ENCODE data around the gene GIMAP5.

The GIMAP5 gene

DNA sequence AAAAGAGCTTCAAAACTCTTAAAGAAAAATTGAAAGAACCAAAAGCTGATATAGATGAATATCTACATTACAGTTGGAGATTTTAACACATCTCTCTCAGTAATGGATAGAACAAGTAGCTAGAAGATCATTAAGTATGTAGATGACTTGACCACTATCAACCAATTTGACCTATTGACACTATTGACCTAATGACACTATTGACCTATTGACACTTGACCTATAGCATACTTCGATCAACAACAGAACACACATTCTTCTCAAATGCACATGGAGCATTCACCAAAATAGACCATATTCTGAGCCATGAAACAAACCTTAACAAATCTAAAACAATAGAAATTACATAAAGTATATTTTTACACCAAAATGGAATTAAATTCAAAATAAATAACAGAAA, 22.3 kb downstream of the GIMAP5 start:
- in situ Hi-C loops (cut with MboI; ENCODE audit: low sequenced_read_pairs) = no loop called here

DNA sequence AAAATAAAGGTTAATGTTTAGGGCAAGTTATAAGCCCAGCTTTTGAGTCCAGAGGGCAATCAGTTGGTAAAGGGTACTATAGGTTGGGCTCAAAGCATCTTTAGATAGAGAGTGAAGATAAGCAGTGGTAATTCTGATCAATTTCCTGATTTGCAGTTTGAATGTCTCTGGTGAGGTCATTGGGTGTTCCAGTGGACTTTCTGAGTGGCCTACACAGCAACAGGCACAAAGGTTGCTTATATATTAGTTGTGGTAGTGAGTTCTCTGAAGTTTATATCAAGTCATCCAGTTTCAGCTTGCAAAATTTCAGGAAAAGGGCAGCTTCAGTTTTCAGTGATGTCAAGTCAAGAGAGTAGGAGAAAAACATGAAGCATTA, 29.1 kb downstream of the GIMAP5 start:
- in situ Hi-C loops (cut with MboI; ENCODE audit: low sequenced_read_pairs) = no loop called here

DNA sequence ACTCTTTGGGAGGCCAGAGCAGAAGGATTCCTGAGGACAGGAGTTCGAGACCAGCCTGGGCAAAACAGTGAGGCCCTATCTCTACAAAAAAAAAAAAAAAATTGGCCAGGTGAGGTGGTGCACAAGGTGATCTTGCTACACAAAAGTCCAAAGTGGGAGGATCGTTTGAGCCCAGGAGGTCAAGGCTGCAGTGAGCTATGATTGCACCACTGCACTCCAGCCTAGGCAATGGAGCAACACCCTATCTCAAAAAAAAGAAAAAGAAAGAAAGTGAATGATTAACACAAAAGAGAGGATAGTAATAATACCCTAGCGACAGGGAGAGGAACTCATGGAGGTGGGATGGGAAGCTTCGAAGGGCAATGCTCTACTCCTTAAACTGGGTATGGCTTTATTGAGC, 32.5 kb downstream of the GIMAP5 start:
- in situ Hi-C loops (cut with MboI; ENCODE audit: low sequenced_read_pairs) = loop anchor here (10.0 kb wide), 1 partner anchor 215 kb away; no protein-coding TSS in a partner anchor

DNA sequence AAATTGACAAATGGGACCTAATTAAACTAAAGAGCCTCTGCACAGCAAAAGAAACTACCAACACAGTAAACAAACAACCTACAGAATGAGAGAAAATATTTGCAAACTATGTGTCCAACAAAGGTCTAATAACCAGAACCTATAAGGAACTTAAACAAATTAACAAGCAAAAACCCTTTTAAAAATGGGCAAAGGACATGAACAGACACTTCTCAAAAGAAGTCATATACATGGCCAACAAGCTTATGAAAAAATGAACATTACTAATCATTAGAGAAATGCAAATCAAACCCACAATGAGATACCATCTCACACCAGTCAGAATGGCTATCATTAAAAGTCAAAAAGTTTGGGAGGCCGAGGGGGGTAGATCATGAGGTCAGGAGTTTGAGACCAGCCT, 36.9 kb downstream of the GIMAP5 start:
- in situ Hi-C loops (cut with MboI; ENCODE audit: low sequenced_read_pairs) = loop anchor here (10.0 kb wide), 1 partner anchor 211 kb away; no protein-coding TSS in a partner anchor

DNA sequence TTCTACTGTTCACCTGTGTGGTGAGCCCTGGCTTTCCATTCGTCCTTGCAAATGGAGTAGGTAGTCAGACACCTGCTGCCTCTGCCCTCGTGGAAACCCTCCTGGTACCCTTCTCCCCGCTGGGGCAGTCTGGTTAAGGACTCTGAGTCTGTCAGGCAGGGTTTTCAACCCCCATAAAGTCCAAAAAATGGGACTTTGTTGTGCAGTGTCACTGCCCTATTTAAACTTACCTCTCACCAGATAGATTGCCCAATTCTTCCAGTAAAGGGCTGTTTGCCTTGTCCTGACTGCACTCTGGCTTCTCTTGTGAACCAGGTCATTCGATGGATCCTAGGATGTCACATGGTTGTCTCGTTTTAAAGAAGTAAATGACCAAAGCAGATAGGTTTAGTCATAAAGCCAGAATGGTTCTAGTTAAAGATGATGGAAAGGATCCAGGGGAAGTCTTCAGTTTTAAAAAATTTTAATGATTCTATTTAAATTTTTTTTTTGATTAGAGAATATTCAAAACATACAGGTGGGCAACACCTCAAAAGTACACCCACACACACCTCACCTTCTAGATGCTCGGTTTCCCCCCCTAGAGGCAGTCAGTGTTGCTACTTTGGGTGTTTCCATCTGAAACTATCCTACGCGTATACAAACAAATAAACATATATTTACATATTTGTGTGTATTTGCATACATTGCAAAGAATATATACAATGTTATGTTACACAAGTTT, 41.0 kb downstream of the GIMAP5 start:
- in situ Hi-C loops (cut with MboI; ENCODE audit: low sequenced_read_pairs) = loop anchor here (10.0 kb wide), 1 partner anchor 207 kb away; no protein-coding TSS in a partner anchor

DNA sequence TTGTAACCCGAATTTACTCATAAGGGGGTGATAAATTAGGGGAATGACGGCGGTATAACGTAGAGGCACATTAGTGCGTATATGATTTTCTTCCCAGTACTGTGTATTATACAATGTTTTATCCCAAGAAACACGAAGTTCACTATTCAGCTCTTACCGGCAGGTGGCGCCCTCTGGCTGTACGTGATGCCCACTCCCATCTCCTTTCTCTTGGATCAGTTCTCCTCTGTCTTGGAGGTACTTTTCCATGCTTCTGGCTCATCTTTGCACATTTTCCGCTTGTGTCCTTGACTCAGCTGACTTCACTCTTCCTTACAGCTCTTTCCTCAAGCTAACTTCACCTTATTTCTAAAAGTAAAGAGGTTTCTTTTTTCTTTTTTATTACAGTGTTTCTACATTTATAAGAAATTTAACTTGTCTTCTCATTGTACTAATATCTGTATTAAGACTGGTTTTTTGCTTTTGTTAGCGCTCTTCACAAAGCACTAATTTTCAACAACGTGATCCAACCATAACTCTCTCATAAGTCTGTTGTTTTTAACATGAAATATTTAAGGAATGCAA, 41.6 kb downstream of the GIMAP5 start:
- in situ Hi-C loops (cut with MboI; ENCODE audit: low sequenced_read_pairs) = loop anchor here (10.0 kb wide), 1 partner anchor 206 kb away; no protein-coding TSS in a partner anchor

DNA sequence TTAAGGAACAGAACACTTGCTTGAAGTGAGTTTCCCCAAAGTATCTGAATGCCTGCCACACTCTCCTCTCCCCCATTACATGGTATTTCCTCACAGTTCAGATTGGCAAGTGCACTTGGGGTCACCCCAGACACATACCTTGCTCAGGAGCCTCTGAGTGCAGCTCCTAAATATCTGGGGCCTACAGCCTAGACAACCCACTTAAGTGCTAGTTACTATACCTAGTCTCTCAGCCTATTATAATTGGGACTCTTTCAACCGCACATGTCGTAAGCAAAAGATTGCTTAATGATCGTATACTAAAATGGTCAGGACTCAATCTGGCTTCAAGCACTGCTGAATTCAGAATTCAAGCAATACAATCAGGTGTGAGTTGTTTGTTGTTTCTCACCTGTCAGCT, 43.1 kb downstream of the GIMAP5 start:
- in situ Hi-C loops (cut with MboI; ENCODE audit: low sequenced_read_pairs) = loop anchor here (10.0 kb wide), 1 partner anchor 95 kb away; no protein-coding TSS in a partner anchor

DNA sequence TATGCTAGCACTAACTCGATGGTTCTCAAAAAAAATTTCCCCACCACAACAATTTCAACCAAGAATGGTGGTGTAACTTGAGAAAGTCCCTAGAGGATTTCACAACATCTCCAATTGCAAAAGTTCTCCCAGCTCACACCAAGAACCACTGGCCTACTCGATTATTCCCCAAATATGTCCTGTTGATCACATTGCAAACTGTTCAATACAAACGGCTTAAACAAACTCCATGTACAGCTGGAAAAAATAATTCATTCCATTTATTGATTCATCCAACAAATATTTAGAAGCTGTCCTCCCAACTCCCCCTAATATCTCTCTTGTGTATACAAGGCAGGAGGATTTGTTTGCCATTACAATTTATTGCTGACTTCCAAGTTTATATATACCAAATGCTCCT, 43.9 kb downstream of the GIMAP5 start:
- in situ Hi-C loops (cut with MboI; ENCODE audit: low sequenced_read_pairs) = loop anchor here (10.0 kb wide), 1 partner anchor 94 kb away; no protein-coding TSS in a partner anchor

DNA sequence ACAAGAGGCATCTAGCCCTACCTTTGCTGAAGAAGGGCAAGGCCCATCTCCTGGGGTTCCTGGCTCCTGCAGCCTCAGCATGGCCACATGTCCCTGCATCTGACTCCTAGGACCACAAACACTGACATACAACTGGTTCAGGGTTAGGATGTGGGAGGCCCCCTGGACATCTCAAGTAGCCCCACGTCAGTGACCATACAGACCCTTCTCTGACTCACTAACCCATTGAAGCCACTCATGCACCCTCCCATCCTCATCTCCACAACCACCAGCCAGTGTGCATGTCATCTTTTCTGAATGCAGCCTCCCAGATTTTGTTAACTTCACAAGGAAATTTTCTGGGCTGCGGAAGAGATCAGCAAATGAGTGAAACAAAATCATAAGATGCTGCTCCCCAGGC, 44.7 kb downstream of the GIMAP5 start:
- in situ Hi-C loops (cut with MboI; ENCODE audit: low sequenced_read_pairs) = loop anchor here (10.0 kb wide), 1 partner anchor 93 kb away; no protein-coding TSS in a partner anchor

DNA sequence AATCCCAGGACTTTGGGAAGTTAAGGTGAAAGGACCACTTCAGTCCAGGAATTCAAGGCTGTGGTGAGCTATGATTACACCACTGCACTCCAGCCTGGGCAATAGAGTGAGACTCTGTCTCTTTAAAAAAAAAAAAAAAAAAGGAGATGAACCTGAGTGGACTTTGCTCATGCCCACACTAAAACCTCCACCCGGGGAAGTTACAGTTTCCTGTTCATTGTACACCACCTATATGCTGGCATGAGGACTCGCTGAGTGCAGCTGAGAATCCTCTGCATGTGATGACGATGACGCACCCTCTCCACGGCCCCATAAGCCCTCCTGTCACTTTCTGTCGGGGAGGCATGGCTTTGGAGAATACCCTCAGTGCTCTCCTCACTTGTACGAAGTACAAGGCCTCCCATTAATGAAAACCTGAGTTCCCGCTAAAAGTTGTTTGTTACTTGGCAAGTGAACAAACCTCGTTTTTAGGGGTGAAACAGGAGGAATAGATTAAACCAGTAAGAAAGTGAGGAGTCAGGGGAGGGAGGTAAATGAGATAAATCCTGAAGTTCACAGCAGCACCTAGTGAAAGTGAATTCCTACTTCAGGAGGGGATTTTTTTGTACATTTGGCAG, 47.0 kb downstream of the GIMAP5 start:
- in situ Hi-C loops (cut with MboI; ENCODE audit: low sequenced_read_pairs) = loop anchor here (10.0 kb wide), 1 partner anchor 91 kb away; no protein-coding TSS in a partner anchor

DNA sequence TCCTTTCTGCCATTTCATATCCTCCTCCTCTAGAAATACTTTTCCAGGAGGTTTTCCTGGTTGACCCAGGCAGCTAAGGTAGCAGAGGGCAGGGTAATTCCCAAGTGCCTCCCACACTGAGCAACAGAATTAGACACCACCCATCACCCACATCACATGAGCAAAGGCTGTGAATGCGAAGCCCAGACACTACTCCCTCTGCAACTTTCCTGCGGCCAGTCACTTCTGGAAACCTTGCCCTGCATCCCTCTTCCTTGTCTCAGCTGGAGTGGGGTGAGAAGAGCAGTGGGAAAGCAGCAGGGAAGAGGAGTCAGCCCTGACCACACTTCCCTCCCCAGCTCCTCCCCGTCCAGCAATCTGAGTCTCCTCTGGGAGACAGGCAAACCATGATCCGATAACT, 47.7 kb downstream of the GIMAP5 start:
- in situ Hi-C loops (cut with MboI; ENCODE audit: low sequenced_read_pairs) = loop anchor here (10.0 kb wide), 1 partner anchor 90 kb away; no protein-coding TSS in a partner anchor

DNA sequence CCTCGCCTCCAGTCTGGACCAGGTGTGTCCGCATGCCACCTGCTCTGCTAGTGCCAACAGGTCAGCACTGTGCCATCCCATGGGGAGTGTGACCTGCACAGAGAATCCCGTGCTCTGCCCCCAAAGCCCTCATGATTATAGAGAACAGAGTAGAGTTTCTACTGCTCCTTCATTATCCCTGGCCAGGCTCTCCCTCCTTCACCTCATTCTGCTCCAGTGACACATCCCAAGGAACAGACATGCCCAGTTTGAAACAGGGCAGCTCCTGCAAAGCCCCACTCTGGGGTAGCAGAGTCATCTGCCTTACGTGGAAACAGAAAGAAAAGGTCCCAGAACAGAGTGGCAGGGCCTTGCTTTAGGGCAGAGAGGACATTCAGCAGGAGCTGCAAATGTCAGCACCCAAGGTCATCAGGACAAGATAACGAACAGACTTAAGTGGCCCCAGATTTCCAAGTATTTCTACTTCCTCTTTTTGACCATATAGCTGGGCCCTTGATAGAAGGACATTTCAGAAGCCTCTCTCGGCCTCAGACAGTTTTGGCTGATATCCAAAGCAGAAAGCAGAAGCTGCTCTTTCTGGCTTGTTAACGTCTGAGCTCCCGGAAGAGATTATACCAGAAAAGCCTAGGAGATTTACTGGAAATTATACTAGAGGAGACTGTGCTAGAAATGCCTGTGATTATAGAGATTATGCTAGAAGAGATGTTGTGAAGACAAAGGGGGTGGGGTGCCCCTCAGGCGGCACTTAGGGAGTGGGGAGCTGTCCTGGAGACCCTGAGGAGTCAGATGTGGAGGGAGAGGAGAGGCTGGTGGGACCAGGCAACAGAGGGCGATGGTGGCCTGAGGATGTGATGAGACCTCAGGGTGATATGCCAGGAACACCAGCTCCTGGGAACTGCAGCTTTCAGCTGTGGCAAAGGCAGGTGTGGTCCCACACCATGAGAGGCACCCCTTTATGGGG, 50.4 kb downstream of the GIMAP5 start:
- in situ Hi-C loops (cut with MboI; ENCODE audit: low sequenced_read_pairs) = loop anchor here (10.0 kb wide), 1 partner anchor 87 kb away; no protein-coding TSS in a partner anchor

DNA sequence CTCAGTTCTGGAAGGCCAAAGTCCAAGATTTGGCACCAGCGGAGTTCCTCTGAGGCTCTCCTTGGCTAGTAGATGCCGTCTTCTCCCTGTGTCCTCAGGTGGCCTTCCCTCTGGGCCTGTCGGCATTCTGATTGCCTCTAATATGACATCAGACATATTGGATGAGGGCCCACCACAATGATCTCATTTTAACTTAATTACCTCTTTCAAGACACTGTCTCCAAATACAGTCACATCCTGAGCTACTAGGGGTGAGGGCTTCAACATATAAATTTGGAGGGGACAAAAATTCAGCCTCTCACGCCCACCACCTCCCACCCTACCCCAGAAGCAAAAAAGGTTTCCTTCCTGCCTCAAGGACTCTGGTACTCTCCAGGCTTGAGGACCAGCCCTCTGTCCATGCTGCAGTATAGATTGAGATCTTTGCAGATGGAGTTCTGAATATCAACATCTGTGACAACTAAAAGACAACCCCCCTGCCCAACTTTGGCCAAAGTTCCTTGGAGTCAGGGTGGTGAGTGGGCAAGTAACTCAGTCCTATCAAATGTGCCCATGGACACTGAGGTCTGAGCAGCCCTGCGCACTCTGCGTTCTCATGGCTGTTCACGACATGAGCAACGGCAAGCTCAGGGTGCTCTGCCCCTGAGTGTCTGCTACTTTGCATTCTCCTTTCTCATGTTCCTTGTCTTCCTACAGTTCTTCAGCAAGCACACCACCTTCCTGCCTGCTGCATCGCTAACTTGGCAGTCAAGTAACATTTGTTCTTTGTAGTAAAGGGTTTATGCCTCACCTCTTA, 51.5 kb downstream of the GIMAP5 start:
- in situ Hi-C loops (cut with MboI; ENCODE audit: low sequenced_read_pairs) = loop anchor here (10.0 kb wide), 1 partner anchor 86 kb away; no protein-coding TSS in a partner anchor

DNA sequence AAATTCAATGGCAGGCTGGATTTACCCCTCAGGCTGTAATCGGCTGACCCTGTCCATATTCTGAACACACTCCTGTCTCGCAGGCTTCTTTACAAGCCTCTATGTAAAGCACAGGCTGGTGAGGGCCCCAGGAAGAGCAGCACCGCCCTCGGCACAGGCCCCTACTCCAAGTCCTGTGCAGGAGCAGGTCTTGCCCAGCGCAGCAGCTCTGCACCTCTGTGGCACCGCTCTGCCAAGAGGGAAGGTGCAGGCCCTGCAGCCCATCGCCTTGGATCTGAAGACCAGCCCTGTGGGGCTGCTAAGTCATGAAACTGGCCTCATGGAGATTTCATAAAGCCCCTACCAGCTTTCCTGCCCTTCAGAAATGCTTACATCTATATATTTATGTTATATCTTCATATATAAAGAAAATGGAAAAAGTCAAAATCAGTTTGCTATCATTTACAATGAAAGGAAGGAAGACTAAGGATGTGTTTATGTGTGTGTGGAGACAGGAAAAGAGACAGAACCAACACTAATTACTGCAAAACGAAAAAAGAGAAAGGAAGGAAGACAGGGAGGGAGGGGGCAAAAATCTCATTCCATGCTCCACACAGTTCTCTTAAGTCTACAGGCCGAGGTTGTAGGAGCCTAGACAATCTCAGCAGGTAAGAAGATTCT, 53.3 kb downstream of the GIMAP5 start:
- in situ Hi-C loops (cut with MboI; ENCODE audit: low sequenced_read_pairs) = no loop called here

DNA sequence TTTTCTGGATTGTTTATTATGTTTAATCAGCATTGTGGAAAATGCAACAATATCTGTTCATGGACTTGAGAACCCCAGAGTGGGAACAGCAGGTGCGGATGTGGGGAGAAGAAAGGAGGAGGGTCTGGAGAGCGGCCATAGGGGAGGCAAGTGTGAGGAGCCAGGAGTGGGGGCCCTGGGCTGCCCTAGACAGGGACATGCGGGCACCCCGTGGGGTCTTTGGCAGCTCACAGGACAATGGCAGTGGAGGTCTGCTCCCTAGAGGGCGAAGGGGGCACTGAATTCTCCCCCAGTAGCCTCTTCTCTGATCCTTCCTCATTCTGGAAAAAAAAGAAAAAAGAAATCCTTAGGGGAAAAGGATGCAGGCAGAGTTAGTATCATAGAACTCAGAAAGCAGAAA, 54.1 kb downstream of the GIMAP5 start:
- in situ Hi-C loops (cut with MboI; ENCODE audit: low sequenced_read_pairs) = no loop called here

DNA sequence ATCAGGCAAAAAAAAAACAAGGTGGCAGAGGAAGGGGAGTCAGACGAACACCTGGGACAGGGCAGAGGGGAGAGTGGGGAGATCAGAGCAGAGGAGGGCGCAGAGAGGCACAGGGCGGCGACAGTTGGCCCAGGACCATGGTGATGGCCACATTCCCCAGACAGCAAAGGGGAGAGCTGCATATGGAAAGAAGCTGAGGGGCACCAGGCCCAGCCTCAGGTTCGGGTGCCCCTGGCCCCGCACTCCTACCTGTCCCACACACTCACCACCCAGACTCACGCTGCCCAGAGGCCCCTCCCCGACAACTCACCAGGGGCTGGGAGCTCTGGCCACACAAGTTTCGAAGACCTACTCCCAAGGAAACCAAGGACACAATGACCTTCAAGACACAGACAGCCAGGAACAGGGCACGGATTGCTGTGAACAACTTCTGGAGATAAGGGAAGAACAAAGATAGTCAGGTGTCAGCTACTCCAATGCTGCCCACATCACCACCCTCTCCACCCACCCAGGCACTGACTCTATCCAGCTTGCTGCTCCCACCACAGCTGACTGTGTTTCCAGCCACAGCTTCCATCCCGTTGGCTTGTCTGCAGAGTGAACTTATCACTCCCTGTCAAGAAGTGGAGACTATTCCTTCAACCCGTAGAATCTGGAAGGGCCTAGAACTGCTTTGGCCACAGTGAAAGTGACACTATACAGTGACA, 54.7 kb downstream of the GIMAP5 start:
- in situ Hi-C loops (cut with MboI; ENCODE audit: low sequenced_read_pairs) = no loop called here

Measured in HL-60/S4 treated with retinoic acid at 250 ng/mL for 4 days and 3 days (cell line).